NCI-H2196 (cell line): ENCODE data around the gene TEX12.
"Not testable (repeated sequence)": the region's sequence is repeated elsewhere in the genome, so short reads cannot be mapped to it uniquely, and the experiment has no call there.

Experiments
- DNase-seq: peaks from one replicate; lab custom pipeline; 2025; ENCODE audit not compliant: unreplicated experiment; lab: John Stamatoyannopoulos, UW

TEX12 gene

DNA sequence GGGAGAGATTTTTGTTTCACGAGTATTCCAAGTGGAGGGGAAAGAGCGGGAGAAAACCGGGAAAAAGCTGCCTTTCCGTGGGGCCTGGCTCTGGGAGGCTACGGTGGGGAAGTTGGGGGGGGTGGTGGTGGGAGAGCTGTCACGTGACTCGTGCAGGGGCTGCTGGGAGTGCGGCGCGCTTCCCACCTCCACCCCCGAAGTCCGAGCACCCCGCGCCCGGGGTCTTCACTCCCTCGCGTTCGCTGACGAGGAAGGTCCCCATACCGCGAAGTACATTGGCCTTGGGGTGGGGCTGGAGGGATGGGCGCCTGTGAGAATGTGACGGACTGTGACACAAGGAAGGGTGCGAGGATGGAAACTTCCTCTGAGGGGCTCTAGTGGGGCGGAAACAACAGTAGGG is at the start of gene TEX12:
Gene TEX12 (plus strand): TSS at position 228 of the 400 bp plus-strand sequence. CDS start 1,897 bp downstream, outside the sequence.
- no peak for DNase-seq

DNA sequence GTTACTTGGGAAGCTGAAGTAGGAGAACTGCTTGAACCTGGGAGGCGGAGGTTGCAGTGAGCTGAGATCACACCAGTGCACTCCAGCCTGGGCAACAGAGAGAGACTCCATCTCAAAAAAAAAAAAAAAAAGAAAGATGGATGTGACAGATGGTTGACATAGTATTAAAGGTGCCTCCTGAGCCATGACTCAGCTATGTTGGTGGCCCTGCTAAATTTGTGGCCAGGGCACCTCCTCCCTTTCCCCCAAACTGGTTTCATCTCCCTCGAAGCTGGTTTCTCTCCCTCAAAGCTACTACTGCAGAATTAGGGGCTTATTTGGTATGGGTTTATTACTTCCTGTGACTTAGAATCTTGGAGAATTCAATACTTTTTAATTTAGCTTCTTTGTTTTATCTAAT is 49.0 kb upstream of the TEX12 start:
- no peak for DNase-seq

DNA sequence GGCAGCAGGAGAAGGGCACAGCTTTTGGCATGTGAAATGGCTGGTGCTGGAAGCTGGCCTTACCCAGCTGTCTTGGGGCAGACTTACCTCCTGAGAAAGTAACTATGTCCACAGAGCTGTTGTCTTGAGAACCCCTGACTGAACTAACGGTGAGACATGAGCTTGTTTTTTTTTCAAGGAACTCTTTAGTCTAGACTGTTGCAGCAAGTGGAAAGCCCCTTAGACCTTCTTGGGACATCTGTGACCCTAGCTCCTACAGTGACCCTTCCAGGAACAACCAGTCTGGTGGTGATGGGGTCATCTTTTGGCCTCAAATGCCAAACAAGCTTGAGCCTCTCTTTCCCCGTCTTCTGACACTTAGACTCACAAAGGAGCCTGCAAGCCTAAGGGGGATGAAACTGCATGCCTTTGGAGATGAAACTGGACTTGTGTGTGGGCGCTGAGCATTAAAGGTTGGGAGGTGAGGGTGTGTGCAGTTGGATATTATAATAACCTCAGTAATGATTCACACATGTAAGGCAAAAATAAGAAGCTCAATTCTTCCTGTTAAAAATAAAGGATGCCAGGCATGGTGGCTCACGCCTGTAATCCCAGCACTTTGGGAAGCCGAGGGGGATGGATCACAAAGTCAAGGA is 45.1 kb upstream of the TEX12 start:
- no peak for DNase-seq

GRCh38 chr11:112123129-112123528 is 44.0 kb upstream of the TEX12 start:
- no peak for DNase-seq

DNA sequence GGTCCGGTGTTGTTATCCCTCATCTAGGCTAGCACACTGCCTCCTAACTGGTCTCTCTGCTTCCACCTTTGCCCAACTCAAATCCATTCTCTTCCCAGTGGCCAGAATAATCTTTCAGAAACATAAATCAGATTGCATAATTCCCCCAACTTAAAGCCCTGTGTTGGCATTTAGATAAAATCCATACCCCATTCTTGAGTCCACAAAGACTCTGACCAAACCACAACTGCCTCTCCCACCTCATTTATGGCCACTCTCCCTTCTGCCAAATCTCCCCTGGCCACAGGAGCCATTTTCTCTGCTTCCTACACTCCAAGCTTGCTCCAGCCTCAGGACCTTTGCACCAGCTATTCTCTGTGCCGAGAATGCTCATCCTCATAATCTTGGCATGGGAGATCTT is 40.1 kb upstream of the TEX12 start:
- DNase-seq: no peak

DNA sequence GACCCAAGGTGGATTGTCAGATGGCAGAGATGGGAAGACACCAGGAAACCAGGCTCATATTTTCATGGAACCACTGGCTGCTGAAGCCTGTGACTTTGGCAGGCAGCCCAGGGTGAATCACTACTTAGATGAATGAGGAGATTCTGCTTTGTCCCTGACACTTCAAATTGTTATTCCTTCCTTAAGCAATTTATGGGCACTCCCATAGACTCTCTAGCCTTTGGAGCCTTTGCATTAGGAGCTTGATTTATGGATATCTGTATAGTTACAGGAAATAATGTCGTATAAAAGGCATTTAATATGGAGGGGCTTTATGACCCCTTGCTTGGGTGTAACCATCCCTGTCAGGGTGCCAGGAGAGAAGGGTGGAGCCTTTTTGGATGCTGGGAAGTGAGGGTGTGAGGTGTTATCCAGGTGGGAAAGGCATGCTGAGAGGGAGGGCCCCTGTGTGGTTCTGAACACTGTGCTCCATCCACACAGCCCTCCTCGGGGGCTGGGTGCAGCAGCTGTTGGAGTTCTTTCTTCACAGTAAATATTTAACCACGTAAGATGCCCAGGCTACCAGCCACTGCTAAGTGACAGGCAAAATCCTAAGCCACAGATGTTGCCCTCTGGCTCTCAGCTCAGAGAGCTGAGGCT is 38.6 kb upstream of the TEX12 start:
- DNase-seq: peak; percentile 84

GRCh38 chr11:112129656-112130055 is 37.5 kb upstream of the TEX12 start:
- no peak for DNase-seq

DNA sequence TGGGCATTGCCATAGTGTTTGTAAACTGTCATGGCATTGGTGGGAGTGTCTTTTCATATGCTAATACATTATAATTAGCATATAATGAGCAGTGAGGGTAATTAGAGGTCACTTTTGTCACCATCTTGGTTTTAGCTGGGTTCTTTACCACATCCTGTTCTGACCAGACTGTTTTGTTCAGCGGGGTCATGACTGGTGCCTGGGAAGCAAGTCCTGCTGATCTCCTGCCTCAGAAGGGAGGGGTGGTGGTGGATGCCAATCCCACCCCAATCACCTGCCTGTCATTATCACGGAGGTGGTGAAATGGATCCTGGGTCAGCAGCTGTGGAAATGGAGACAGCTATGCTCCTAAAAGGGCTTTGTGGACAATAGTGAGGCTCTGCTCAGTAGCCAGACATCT is 34.4 kb upstream of the TEX12 start:
- DNase-seq: no peak

DNA sequence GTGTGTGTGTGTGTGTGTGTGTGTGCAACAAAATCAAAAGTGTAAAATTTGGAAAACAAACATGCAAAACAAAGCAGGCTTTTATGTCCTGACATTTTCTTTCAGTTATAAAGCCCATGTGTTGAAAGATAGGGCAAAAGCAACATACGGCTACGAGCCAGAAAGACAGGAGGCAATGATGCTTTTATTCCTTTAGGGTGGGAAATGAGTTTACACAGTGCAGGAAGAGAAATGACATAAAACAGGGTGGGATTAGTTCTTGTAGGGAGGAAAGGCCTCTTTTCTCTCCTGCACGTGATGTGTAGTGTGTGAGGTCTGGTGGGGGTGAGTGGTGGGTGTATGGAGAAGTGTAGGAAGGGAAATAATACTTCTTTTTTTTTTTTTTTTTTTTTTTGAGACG is 32.7 kb upstream of the TEX12 start:
- no peak for DNase-seq

DNA sequence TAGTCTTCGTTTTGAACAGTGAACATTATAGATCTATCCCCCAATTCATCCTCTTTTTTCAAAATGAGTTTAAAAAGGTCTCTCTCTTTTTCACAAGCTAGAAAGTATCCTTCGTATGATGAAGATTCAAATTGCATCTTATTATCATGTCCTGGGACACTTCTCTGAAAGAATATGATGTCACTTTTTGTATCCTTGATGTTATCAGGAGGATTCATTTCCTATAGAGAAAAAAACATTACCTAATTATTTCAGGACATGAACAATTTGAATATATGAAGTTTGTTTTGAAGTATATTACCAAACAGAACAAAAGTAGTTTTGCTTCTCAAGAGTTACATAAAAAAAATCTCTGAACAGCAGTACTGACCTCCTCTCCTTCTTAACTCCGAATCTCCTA is 23.6 kb upstream of the TEX12 start:
- DNase-seq: no peak

GRCh38 chr11:112150517-112150916 is 16.7 kb upstream of the TEX12 start:
- no peak for DNase-seq

GRCh38 chr11:112156153-112156955 is 10.8 kb upstream of the TEX12 start:
- DNase-seq: no peak

GRCh38 chr11:112156956-112157766 is 10.0 kb upstream of the TEX12 start:
- peak; percentile 44 for DNase-seq

- no peak for DNase-seq
Observed at GRCh38 chr11:112159098-112160065, 7.8 kb upstream of the TEX12 start.

GRCh38 chr11:112160091-112160848 is 6.9 kb upstream of the TEX12 start:
- no peak for DNase-seq

GRCh38 chr11:112161012-112161411 is 6.2 kb upstream of the TEX12 start:
- no peak for DNase-seq

DNA sequence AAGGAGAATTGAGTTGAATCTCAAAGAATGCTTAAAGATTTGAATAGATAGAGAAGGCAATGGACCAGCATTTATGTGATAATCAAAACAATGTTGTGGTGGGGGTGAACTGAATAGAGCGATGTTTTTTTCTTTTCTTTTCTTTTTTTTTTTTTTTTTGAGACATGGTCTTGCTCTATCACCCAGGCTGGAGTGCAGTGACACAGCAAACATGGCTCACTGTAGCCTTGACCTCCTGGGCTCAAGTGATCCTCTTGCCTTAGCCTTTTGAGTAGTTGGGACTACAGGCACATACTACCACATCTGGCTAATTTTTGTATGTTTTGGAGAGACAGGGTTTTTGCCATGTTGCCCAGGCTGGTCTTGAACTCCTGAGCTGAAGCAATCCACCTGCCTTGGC is 5.0 kb upstream of the TEX12 start:
- not testable (repeated sequence) for DNase-seq

- no peak for DNase-seq
Observed at GRCh38 chr11:112162761-112163546, 4.2 kb upstream of the TEX12 start.
